IMR-90 (cell line): ENCODE measurements around the gene ADSS1. TPM values are rescaled to one million over a fixed set of nuclear protein-coding genes. Genes with fewer than 3 reads are reported as not detected.

Experiments used
- ATAC-seq: fragments of 200-7000 bp; cut with Tn5 transposase; 2 replicates; pipeline ENCODE4 v1.9.1; 2020; ENCODE audit warnings: low read depth, mild to moderate bottlenecking, moderate library complexity
- BruUV-seq: library from RNA; stranded (reverse); fragments of 400-500 nt; replicated peaks from 2 replicates; lab custom pipeline; 2021; lab: Mats Ljungman, UMichigan
- CTCF ChIA-PET: fragments of 300-600 bp; formaldehyde crosslinking; extraction: SDS; loops from one replicate; lab custom pipeline; 2021; ENCODE audit warnings: antibody characterized with exemption; lab: Yijun Ruan, JAX
- POLR2A ChIA-PET: fragments of 300-600 bp; sonication (Branson Sonifier 250); formaldehyde crosslinking; loops from one replicate; lab custom pipeline; 2022; ENCODE audit warnings: antibody characterized with exemption; ENCODE audit not compliant: unreplicated experiment; lab: Charles Lee
- DNase-seq: peaks from one replicate; pipeline ENCODE4 v3.0.0; 2013
- H2AFZ ChIP-seq: replicated peaks from 2 replicates; pipeline ENCODE3; 2013; ENCODE audit warnings: low read length, mild to moderate bottlenecking; ENCODE audit not compliant: poor library complexity
- H2AK5ac ChIP-seq: 2 replicates; pipeline ENCODE4 v1.6.1; 2013; ENCODE audit warnings: low read depth, low read length, inconsistent platforms
- H2AK9ac ChIP-seq: replicated peaks from 2 replicates; pipeline ENCODE3; 2013; ENCODE audit warnings: mild to moderate bottlenecking, low read depth, low read length, moderate library complexity; ENCODE audit not compliant: poor library complexity
- H2BK120ac ChIP-seq: 2 replicates; pipeline ENCODE4 v1.6.1; 2013; ENCODE audit warnings: low read depth, low read length, inconsistent platforms
- H2BK15ac ChIP-seq: 3 replicates; pipeline ENCODE4 v1.6.1; 2013; ENCODE audit warnings: low read depth, low read length, inconsistent platforms
- H2BK20ac ChIP-seq: 2 replicates; pipeline ENCODE4 v1.6.1; 2013; ENCODE audit warnings: low read depth, mild to moderate bottlenecking, inconsistent platforms, low read length, moderate library complexity
- H2BK5ac ChIP-seq: 2 replicates; pipeline ENCODE4 v1.6.1; 2013; ENCODE audit warnings: mild to moderate bottlenecking, low read depth, low read length, inconsistent platforms; ENCODE audit not compliant: poor library complexity, severe bottlenecking
- H3K14ac ChIP-seq: replicated peaks from 2 replicates; pipeline ENCODE4 v1.6.1; 2013; ENCODE audit warnings: low read depth, low read length, inconsistent platforms
- H3K18ac ChIP-seq: 2 replicates; pipeline ENCODE4 v1.6.1; 2013; ENCODE audit warnings: low read depth, low read length, control low read depth
- H3K23ac ChIP-seq: 2 replicates; pipeline ENCODE4 v1.6.1; 2013; ENCODE audit warnings: low read depth, low read length, inconsistent platforms
- H3K27ac ChIP-seq: 2 replicates; pipeline ENCODE4 v1.5.1; 2013; ENCODE audit warnings: mild to moderate bottlenecking, control low read depth, low read length; ENCODE audit not compliant: insufficient read depth
- H3K27me3 ChIP-seq: 2 replicates; pipeline ENCODE4 v1.6.1; 2013; ENCODE audit warnings: low read length; ENCODE audit not compliant: control insufficient read depth, insufficient read depth
- H3K36me3 ChIP-seq: 2 replicates; pipeline ENCODE4 v1.6.1; 2013; ENCODE audit warnings: low read length, mixed read lengths; ENCODE audit not compliant: control insufficient read depth, insufficient read depth
- H3K4ac ChIP-seq: 2 replicates; pipeline ENCODE4 v1.6.1; 2013; ENCODE audit warnings: low read depth, low read length, inconsistent platforms
- H3K4me1 ChIP-seq: 2 replicates; pipeline ENCODE4 v1.6.1; 2013; ENCODE audit warnings: low read length, mixed read lengths; ENCODE audit not compliant: control insufficient read depth, insufficient read depth
- H3K4me2 ChIP-seq: 2 replicates; pipeline ENCODE4 v1.6.1; 2013; ENCODE audit warnings: low read depth, mild to moderate bottlenecking, control low read depth, low read length, moderate library complexity
- H3K4me3 ChIP-seq: 2 replicates; pipeline ENCODE4 v1.5.1; 2013; ENCODE audit warnings: low read depth, mild to moderate bottlenecking, control low read depth, low read length, moderate library complexity; ENCODE audit not compliant: insufficient read depth
- H3K56ac ChIP-seq: 2 replicates; pipeline ENCODE4 v1.6.1; 2013; ENCODE audit warnings: low read length, inconsistent platforms; ENCODE audit not compliant: insufficient read depth; ENCODE audit errors: extremely low read depth
- H3K79me1 ChIP-seq, 2 experiments: 2 replicates each; pipeline ENCODE4 v1.6.1; 2013; ENCODE audit warnings: low read length in 2 of 2, inconsistent platforms in 1 of 2, low read depth in 1 of 2
- H3K9ac ChIP-seq: 2 replicates; pipeline ENCODE4 v1.6.1; 2013; ENCODE audit warnings: low read depth, low read length, control low read depth
- H3K9me1 ChIP-seq: 2 replicates; pipeline ENCODE4 v1.6.1; 2013; ENCODE audit warnings: low read length, inconsistent platforms; ENCODE audit not compliant: insufficient read depth
- H3K9me3 ChIP-seq: 2 replicates; pipeline ENCODE4 v1.6.1; 2013; ENCODE audit warnings: low read length; ENCODE audit not compliant: control insufficient read depth, insufficient read depth
- H4K20me1 ChIP-seq: 2 replicates; pipeline ENCODE4 v1.6.1; 2013; ENCODE audit warnings: low read length, inconsistent platforms; ENCODE audit not compliant: insufficient read depth
- H4K5ac ChIP-seq: 2 replicates; pipeline ENCODE4 v1.6.1; 2013; ENCODE audit warnings: mild to moderate bottlenecking, low read depth, low read length, control low read depth
- H4K8ac ChIP-seq, 2 experiments: 2 replicates each; pipeline ENCODE4 v1.6.1; 2013; ENCODE audit warnings: low read depth in 2 of 2, low read length in 2 of 2, control low read depth in 1 of 2, inconsistent platforms in 1 of 2
- H4K91ac ChIP-seq: 2 replicates; pipeline ENCODE4 v1.6.1; 2013; ENCODE audit warnings: low read depth, low read length, inconsistent platforms; ENCODE audit not compliant: insufficient read depth
- BHLHE40 ChIP-seq: fragments of 150-350 bp; IDR thresholded peaks from 2 replicates; pipeline ENCODE4 v1.6.1; 2016; ENCODE audit warnings: mild to moderate bottlenecking, low read depth, low read length
- CHD1 ChIP-seq: IDR thresholded peaks from 2 replicates; pipeline ENCODE4 v1.6.1; 2012; ENCODE audit warnings: low read depth, low read length, improper control_type of control experiment
- FOS ChIP-seq: fragments of 150-350 bp; IDR thresholded peaks from 2 replicates; pipeline ENCODE4 v1.6.1; 2016; ENCODE audit warnings: low read depth, low read length
- MAFK ChIP-seq: IDR thresholded peaks from 2 replicates; pipeline ENCODE4 v1.6.1; 2012; ENCODE audit warnings: low read depth, low read length, improper control_type of control experiment
- MXI1 ChIP-seq: IDR thresholded peaks from 2 replicates; pipeline ENCODE4 v1.6.1; 2012; ENCODE audit warnings: low read depth, mild to moderate bottlenecking, low read length, moderate library complexity, borderline replicate concordance
- NFE2L2 ChIP-seq: fragments of 150-350 bp; IDR thresholded peaks from 2 replicates; pipeline ENCODE4 v1.6.1; 2016; ENCODE audit warnings: low read depth, mild to moderate bottlenecking, low read length
- RAD21 ChIP-seq: IDR thresholded peaks from 2 replicates; pipeline ENCODE4 v1.6.1; 2012; ENCODE audit warnings: low read length, improper control_type of control experiment
- RCOR1 ChIP-seq: IDR thresholded peaks from 2 replicates; pipeline ENCODE4 v1.6.1; 2012; ENCODE audit warnings: mild to moderate bottlenecking, low read length, improper control_type of control experiment; ENCODE audit not compliant: insufficient replicate concordance
- SMC3 ChIP-seq: fragments of 150-350 bp; IDR thresholded peaks from 2 replicates; pipeline ENCODE4 v1.6.1; 2016; ENCODE audit warnings: low read depth, mild to moderate bottlenecking, antibody characterized with exemption, low read length, moderate library complexity
- WGBS, 2 experiments: methylation state at CpG; one replicate each; pipeline versions ENCODE4 v1.1.5 to v1.1.7; 2013; ENCODE audit warnings: missing lambda C conversion rate in 2 of 2; ENCODE audit not compliant: insufficient read length in 1 of 2; ENCODE audit errors: extremely low coverage in 2 of 2; 5-methylcytosine and 5-hydroxymethylcytosine counted together
- dilution Hi-C: fragments of 300-500 bp; cut with HindIII; formaldehyde crosslinking; loops from one replicate; pipeline ENCODE4 v1.14.3; 2018; ENCODE audit warnings: low sequenced_read_pairs; ENCODE audit not compliant: unreplicated experiment
- in situ Hi-C: fragments of 300-500 bp; cut with MboI; formaldehyde crosslinking; loops from 3 replicates; pipeline ENCODE4 v1.14.3; 2019; ENCODE audit warnings: low sequenced_read_pairs, inconsistent platforms, mixed read lengths
- intact Hi-C: fragments of 100-400 bp; cut with micrococcal nuclease; formaldehyde crosslinking; loops from 2 replicates; pipeline ENCODE4 v1.10.0; 2022
- polyA plus RNA-seq, 3 experiments: library from polyadenylated mRNA; depleted of rRNA; stranded (reverse); fragments of >200 nt; gene quantifications; 2 replicates each; pipeline ENCODE4 v1.2.3, GENCODE V29; 2012; ENCODE audit warnings: low replicate concordance in 1 of 3
- total RNA-seq: library from RNA; depleted of rRNA; stranded (reverse); fragments of >200 nt; gene quantifications from 2 replicates; pipeline ENCODE4 v1.2.3, GENCODE V29; 2012

ADSS1 gene
- total and polyA plus RNA-seq, 2 of the 4 experiments (the other 2 are of a cell fraction) = 1.8 to 5.2 TPM

- no peak for DNase-seq
- Histone ChIP-seq H2BK120ac (no peak overlapping the region), H3K4ac (no peak overlapping the region), H3K23ac (no peak overlapping the region), H3K56ac (no peak overlapping the region), H3K18ac (no peak overlapping the region), H3K14ac (no peak overlapping the region), H3K9me3 (no peaks in the 10 kb centered on the region), H4K5ac (no peak overlapping the region), H3K79me1 (peaks cover 13 to 43% of the 10 kb centered on the region in 2 experiments), H2BK15ac (no peak overlapping the region), H4K8ac (no peak overlapping the region), H2AK9ac (no peak overlapping the region), H2AFZ (no peak overlapping the region), H3K9me1 (no peaks in the 10 kb centered on the region), H3K27me3 (no peaks in the 10 kb centered on the region), H2BK5ac (no peak overlapping the region), H3K27ac (no peak overlapping the region), H4K91ac (no peak overlapping the region), H3K4me1 (no peaks in the 10 kb centered on the region), H3K4me3 (no peak overlapping the region), H3K36me3 (peaks cover 33% of the 10 kb centered on the region), H2BK20ac (no peak overlapping the region), H4K20me1 (peaks cover 63% of the 10 kb centered on the region), H3K4me2 (no peak overlapping the region), H2AK5ac (no peak overlapping the region), H3K9ac (no peak overlapping the region)
- WGBS, 2 experiments = 91% methylated on average over 17 of the region's 24 CpGs; no CpG with 5 or more reads in 1 of the 2 experiments
- ATAC-seq = no peak
- in situ Hi-C loops = no loop called here
- POLR2A ChIA-PET = no interaction called here
- dilution Hi-C loops = no loop called here
- CTCF ChIA-PET = interaction anchor here (2.4 kb wide), 1 partner anchor 12 kb away, joined by 6 read pairs; no protein-coding TSS in a partner anchor
- BruUV-seq = no TSS peak
- intact Hi-C loops = no loop called here
- no peak for TF ChIP-seq CHD1
- TF ChIP-seq SMC3 = no peak
- no peak for TF ChIP-seq RCOR1
- no peak for TF ChIP-seq BHLHE40
- no peak for TF ChIP-seq MXI1
- TF ChIP-seq FOS = no peak
- TF ChIP-seq NFE2L2 = no peak
- no peak for TF ChIP-seq RAD21
- no peak for TF ChIP-seq MAFK
Observed at GRCh38 chr14:104780513-104781030, 56.5 kb downstream of the ADSS1 start.
